RWPE1 (cell line): ENCODE data around the gene CD81.

ENCODE experiments used
- CTCF ChIA-PET: fragments of 350-600 bp; sonication (Branson Sonifier 250); formaldehyde crosslinking; extraction: SDS; loops from one replicate; lab custom pipeline; 2021; lab: Yijun Ruan, JAX
- POLR2A ChIA-PET: fragments of 400-600 bp; formaldehyde crosslinking; extraction: SDS; loops from one replicate; lab custom pipeline; 2020; ENCODE audit warnings: antibody characterized with exemption; ENCODE audit not compliant: low non-redundant PET; lab: Yijun Ruan, JAX
- DNase-seq: peaks from one replicate; pipeline ENCODE4 v3.0.0; 2012; ENCODE audit warnings: low spot score
- H3K27ac ChIP-seq: fragments of 450-650 bp; 2 replicates; pipeline ENCODE4 v1.5.1; 2017
- TF ChIP-seq, protein P1 (sequence below): fragments of 450-650 bp; conservative IDR thresholded peaks from 2 replicates; pipeline ENCODE4 v1.5.1; 2017; ENCODE audit warnings: low read depth, mild to moderate bottlenecking

Gene CD81

DNA sequence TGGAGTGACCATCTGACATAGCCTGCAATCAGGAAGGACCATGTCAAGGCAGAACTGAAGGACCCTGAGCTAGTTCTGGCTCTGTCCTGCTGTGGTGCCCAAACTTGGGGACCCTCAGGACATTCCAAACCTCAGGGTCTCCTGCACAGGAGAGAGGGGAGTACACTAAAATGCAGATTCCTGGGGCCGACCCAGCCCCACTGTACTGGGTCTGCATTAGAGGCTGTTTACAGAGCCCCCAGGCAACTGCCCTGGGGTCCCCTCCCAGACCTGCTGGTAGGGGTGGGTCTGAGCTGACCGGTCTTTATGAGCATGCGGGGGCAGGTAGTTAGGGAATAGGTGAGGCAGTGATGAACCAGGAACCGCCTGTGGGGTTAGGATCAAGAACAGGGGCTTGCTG lies 60.4 kb downstream of the CD81 start:
- DNase-seq = no peak
- H3K27ac ChIP-seq = no peak overlapping the region
- POLR2A ChIA-PET = no interaction called here
- TF ChIP-seq, protein P1, sequence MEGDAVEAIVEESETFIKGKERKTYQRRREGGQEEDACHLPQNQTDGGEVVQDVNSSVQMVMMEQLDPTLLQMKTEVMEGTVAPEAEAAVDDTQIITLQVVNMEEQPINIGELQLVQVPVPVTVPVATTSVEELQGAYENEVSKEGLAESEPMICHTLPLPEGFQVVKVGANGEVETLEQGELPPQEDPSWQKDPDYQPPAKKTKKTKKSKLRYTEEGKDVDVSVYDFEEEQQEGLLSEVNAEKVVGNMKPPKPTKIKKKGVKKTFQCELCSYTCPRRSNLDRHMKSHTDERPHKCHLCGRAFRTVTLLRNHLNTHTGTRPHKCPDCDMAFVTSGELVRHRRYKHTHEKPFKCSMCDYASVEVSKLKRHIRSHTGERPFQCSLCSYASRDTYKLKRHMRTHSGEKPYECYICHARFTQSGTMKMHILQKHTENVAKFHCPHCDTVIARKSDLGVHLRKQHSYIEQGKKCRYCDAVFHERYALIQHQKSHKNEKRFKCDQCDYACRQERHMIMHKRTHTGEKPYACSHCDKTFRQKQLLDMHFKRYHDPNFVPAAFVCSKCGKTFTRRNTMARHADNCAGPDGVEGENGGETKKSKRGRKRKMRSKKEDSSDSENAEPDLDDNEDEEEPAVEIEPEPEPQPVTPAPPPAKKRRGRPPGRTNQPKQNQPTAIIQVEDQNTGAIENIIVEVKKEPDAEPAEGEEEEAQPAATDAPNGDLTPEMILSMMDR = no peak
- CTCF ChIA-PET = no interaction called here

DNA sequence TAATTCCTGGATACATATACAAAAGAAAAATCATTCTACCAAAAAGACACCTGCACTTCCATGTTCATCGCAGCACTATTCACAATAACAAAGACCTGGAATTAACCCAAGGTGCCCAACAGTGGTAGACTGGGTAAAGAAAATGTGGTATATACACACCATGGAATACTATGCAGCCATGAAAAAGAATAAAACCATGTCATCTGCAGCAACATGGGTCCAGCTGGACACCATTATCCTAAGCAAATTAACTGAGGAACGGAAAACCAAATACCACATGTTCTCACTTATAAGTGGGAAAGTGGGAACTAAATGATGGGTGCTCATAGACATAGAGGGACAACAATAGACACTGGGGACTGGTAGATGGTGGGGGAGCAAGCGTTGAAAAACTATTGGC lies 62.7 kb downstream of the CD81 start:
- POLR2A ChIA-PET = no interaction called here
- DNase-seq = no peak
- CTCF ChIA-PET = interaction anchor here (0.6 kb wide), 1 partner anchor 269 kb away, joined by 6 read pairs; no protein-coding TSS in a partner anchor
- TF ChIP-seq, protein P1 = no peak
- H3K27ac ChIP-seq = no peak overlapping the region

DNA sequence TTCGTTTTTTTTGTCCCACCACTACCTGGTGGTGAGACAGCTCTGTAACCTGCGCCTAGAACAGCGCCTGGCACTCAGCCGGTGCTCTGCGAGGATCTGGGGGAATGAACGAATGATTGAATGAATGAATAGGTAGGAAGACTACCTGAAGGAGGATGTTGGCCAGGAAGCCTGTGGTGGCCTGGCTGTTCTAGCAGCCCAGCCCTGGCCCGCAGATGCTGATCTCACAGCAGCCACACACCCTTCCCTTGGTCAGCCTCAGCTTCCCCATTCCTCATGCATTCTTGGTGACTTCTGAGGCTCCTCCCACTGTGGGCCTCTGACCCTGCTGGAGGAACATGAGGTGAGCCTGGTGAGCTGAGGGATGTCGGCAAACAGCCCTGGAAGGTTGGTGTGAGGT lies 63.5 kb downstream of the CD81 start:
- no peak overlapping the region for H3K27ac ChIP-seq
- CTCF ChIA-PET = interaction anchor here (1.4 kb wide), 1 partner anchor 20 kb away, joined by 6 read pairs; no protein-coding TSS in a partner anchor
- POLR2A ChIA-PET = interaction anchor here (0.6 kb wide), 1 partner anchor 9 kb away, joined by 3 read pairs; no protein-coding TSS in a partner anchor
- TF ChIP-seq, protein P1 = no peak
- DNase-seq = no peak

DNA sequence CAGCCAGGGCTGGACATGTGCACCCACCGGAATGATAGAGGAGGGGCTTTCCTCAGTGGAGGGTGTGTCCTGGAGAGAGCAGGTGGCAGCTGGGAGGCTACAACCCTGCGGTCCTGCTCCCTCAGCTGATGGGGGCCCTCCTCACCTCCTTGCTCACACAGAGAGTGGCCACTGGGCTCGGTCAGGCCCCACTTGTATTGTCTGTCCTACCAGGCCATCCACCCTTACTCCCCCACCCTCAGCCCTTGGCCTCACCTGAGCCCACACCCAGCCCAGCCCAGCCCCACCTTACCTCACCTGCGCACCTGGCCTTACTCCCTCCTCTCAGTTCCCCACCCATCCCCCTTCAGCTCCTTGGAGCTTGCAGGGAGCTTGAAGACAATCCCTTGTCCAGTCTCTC lies 64.1 kb downstream of the CD81 start:
- CTCF ChIA-PET = interaction anchor here (0.6 to 1.4 kb wide), 3 partner anchors 14 to 741 kb away, joined by 4 to 6 read pairs (median 4); no protein-coding TSS in a partner anchor
- H3K27ac ChIP-seq = no peak overlapping the region
- TF ChIP-seq, protein P1 = no peak
- DNase-seq = no peak
- POLR2A ChIA-PET = interaction anchor here (0.6 kb wide), 1 partner anchor 9 kb away, joined by 3 read pairs; no protein-coding TSS in a partner anchor

DNA sequence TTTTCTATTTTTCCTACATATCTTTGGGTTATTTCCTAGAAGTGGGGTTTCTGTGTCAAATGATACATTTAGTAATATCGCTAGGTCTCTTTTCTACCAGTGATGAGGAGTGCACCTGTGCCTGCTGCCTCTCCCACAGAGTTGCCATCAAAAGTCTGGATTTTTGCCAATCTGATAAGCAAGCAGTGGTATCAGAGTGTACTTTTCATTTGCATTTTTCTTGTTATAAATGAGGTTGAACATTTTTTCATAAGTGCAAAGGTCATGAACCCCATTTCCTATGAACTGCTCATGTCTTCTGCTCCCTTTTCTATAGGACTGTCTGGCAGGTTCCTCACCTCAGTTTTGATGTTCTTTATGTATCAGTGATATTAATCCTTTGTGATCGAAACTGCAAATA lies 65.5 kb downstream of the CD81 start:
- no peak overlapping the region for H3K27ac ChIP-seq
- no peak for DNase-seq
- TF ChIP-seq, protein P1 = no peak
- CTCF ChIA-PET = no interaction called here
- POLR2A ChIA-PET = no interaction called here

DNA sequence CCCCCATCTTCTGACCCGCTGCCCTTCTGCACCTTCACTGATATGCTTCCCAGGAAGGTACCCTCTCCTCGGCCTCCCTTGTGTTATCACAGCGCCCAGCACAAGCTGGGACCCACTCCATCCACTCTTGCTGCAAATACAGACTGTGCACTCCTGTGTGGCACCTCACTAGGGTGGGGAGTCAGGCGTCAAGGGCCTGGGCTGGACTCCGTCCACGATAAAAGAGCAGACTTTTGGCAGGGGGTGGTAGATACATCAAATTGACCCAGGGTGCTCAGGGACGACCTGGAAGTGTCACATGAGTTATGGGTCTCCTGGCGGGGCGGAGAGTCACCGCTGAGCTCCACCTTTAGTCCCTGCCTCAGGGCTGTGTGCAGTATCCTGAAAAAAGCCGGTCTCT lies 66.3 kb downstream of the CD81 start:
- DNase-seq = no peak
- TF ChIP-seq, protein P1 = no peak
- CTCF ChIA-PET = interaction anchor here (0.7 to 1.0 kb wide), 2 partner anchors 22 to 89 kb away, joined by 4 to 5 read pairs; no protein-coding TSS in a partner anchor
- POLR2A ChIA-PET = no interaction called here
- no peak overlapping the region for H3K27ac ChIP-seq
